Astrocyte of the cerebellum (primary cell): ENCODE results near the gene B3GNT7.

ENCODE experiments used
- DNase-seq: peaks from one replicate; pipeline ENCODE4 v3.0.0-alpha.2; 2011; ENCODE audit warnings: low read depth
- H3K4me3 ChIP-seq: 2 replicates; pipeline ENCODE4 v1.5.1; 2011; ENCODE audit warnings: mild to moderate bottlenecking, low read depth, low read length, moderate library complexity
- in situ Hi-C: cut with HindIII; loops from 2 replicates; pipeline ENCODE4 v1.10.0; 2017; ENCODE audit warnings: low sequenced_read_pairs
- TF ChIP-seq, protein P1 (sequence below): IDR thresholded peaks from 2 replicates; pipeline ENCODE4 v1.5.1; 2012; ENCODE audit warnings: low read length, low read depth, moderate library complexity, mild to moderate bottlenecking; ENCODE audit errors: missing control alignments

The B3GNT7 gene

DNA sequence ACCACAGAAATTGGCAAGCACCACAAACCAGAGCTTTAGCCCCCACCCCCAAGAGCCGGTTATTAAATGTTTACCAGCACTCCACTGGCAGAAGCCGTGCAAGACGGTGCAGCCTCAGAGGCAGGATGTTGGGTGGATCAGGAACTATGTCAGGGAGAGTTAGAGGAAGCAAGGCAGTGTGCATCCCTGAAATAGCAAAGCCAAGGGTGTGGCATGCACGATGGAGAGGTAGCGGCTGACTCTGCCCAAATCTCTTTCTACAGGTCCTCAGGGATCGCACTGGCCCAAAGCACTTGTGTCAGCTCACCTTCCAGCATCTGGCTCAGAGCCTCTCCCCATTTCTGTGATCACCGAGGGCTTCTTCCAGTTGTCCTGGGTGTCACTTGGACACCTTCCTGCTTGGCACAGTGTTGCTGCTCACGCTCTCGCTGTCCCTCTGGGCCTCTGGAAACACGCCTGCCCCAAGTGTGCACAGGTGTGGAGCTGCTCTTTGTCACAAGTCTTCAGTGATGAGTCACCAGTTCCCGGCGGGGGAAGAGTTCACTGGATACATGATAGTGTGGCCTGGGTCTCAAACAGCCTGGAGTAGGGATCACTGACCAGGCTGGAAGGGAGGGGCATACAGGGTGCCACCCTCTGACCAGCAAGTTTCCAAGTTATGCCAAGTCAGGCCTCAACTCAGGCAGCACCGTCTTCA lies 17.3 kb upstream of the B3GNT7 start:
- DNase-seq, result no peak
- H3K4me3 ChIP-seq, result no peak overlapping the region
- TF ChIP-seq, protein P1, sequence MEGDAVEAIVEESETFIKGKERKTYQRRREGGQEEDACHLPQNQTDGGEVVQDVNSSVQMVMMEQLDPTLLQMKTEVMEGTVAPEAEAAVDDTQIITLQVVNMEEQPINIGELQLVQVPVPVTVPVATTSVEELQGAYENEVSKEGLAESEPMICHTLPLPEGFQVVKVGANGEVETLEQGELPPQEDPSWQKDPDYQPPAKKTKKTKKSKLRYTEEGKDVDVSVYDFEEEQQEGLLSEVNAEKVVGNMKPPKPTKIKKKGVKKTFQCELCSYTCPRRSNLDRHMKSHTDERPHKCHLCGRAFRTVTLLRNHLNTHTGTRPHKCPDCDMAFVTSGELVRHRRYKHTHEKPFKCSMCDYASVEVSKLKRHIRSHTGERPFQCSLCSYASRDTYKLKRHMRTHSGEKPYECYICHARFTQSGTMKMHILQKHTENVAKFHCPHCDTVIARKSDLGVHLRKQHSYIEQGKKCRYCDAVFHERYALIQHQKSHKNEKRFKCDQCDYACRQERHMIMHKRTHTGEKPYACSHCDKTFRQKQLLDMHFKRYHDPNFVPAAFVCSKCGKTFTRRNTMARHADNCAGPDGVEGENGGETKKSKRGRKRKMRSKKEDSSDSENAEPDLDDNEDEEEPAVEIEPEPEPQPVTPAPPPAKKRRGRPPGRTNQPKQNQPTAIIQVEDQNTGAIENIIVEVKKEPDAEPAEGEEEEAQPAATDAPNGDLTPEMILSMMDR, result no peak
- in situ Hi-C loops, result no loop called here

DNA sequence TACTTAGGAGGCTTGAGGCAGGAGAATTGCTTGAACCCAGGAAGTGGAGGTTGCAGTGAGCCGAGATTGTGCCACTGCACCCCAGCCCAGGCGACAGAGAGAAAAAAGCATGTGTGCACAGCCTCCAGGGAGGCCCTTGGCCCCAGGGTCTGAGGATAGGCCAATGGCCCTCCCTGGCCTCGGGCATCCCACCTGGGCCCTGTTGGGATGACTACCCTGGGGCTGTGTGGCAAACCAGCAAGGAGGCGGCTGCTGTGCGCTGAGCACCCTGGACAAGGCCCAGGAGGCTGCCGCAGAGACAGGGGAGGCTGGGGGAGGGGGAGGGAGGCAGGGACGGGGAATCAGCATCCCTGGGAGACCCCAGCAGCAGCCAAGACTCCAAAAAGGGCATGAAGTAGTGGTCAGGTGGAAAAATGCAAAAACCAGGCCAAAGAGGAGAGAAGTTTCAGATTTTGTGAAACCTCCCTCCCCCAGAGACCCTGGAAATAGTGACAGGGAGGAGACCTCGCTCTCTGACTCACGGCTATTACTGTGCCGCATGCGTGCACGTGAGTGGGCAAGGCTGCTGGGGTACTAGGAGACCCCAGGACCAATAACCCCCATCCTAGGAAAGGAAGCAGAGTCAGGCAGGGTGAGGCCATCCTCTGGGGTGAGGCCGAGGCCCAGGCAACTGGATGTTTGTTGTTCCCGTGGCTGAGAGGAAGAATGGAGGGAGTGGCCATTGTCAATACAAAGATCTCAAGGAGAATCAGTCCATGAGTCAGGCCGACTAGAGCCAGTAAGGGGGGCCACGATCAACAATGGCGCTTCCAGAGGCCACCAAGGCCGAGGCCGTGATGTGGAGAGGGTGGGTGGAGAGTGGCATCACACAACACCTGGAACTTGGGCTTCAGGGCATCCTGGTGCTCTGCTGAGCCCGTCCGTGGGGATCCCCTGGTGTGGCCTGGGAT lies 16.0 kb upstream of the B3GNT7 start:
- no peak overlapping the region for H3K4me3 ChIP-seq
- in situ Hi-C loops, result no loop called here
- TF ChIP-seq, protein P1, result no peak
- DNase-seq, result no peak

DNA sequence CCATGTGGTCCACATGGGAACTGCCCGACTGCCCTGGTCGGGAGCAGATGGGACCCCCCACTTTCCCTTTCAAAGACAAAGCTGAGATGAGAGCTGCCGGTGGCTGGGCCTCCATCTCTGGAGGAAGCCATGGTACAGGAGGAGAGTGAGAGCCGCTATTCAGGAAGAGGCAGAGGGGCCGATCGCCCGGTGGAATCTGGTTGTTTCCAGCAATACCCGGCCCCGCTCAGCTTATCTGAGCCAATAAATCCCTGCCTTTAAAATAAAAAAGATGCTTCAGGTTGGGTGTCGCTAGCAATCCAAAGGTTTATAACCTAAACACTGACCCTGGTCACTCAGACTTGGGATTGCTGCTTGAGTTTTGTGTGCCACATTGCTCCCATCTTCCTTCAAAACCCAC lies 15.2 kb upstream of the B3GNT7 start:
- H3K4me3 ChIP-seq, result no peak overlapping the region
- DNase-seq, result no peak
- TF ChIP-seq, protein P1, result no peak
- in situ Hi-C loops, result no loop called here

DNA sequence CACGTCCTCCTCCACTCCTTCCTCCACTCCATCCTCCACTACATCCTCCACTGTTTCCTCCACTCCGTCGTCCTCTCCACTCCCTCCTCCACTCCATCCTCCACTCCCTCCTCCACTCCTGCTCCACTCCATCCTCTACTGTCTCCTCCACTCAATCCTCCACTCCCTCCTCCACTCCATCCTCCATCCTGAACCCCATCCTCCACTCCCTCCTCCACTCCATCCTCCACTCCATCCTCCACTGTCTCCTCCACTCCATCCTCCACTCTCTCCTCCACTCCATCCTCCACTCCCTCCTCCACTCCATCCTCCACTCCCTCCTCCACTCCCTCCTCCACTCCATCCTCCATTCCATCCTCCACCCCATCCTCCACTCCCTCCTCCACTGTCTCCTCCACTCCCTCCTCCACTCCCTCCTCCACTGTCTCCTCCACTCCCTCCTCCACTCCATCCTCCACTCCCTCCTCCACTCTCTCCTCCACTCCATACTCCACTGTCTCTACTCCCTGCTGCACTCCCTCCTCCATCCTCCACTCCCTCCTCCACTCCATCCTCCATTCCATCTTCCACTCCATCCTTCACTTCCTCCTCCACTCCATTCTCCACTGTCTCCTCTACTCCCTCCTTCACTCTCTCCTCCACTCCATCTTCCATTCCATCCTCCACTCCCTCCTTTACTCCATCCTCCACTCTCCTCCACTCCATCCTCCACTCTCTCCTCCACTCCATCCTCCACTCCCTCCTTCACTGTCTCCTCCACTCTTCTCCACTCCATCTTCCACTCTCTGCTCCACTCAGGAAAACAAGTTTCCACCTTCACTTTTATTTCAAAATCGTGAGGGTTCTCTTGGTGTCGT lies 14.3 kb upstream of the B3GNT7 start:
- no peak overlapping the region for H3K4me3 ChIP-seq
- TF ChIP-seq, protein P1, result no peak
- DNase-seq, result no peak
- in situ Hi-C loops, result no loop called here

DNA sequence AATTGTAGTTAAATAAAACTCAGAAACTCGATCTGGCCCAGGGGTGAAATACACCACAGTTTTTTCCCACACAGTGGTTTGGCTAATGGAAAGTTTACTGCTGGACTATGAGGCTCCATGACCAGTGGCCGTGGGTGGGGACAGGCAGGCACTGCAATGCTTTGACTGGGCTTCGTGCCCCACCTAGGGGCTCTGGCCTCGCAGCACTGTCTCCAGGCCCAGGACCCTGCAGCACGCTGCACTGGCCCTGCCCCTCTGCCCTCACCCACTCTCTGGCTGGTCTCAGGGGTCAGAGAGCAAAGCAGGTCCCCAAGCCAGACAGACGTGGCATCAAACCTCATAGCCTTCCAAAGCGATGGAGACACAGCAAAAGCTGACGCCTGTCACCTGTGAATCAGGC lies 13.4 kb upstream of the B3GNT7 start:
- in situ Hi-C loops, result no loop called here
- no peak overlapping the region for H3K4me3 ChIP-seq
- TF ChIP-seq, protein P1, result no peak
- no peak for DNase-seq
